ENCODE measurements around the gene PAQR7. TPM values are rescaled to one million over a fixed set of nuclear protein-coding genes. Genes with fewer than 3 reads are reported as not detected.

PAQR7 gene
- polyA plus RNA-seq, 1 experiment = 12.6 TPM

- H3K36me3 ChIP-seq (ENCODE audit: control insufficient read depth, insufficient read depth, low read length) = peaks cover 3% of the 10 kb centered on the region
- no peaks in the 10 kb centered on the region for H3K27me3 ChIP-seq (ENCODE audit: control insufficient read depth, insufficient read depth, low read length)
- no peak for DNase-seq (ENCODE audit: low read depth)
- TF ChIP-seq, protein P1, sequence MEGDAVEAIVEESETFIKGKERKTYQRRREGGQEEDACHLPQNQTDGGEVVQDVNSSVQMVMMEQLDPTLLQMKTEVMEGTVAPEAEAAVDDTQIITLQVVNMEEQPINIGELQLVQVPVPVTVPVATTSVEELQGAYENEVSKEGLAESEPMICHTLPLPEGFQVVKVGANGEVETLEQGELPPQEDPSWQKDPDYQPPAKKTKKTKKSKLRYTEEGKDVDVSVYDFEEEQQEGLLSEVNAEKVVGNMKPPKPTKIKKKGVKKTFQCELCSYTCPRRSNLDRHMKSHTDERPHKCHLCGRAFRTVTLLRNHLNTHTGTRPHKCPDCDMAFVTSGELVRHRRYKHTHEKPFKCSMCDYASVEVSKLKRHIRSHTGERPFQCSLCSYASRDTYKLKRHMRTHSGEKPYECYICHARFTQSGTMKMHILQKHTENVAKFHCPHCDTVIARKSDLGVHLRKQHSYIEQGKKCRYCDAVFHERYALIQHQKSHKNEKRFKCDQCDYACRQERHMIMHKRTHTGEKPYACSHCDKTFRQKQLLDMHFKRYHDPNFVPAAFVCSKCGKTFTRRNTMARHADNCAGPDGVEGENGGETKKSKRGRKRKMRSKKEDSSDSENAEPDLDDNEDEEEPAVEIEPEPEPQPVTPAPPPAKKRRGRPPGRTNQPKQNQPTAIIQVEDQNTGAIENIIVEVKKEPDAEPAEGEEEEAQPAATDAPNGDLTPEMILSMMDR (IDR thresholded peaks at IDR 0.05; ENCODE audit: insufficient read depth, low read depth, low read length) = peak; percentile 30
- no peak overlapping the region for H3K4me3 ChIP-seq (ENCODE audit: low read depth, low read length)
- CTCF ChIA-PET = interaction anchor here (1.2 to 1.3 kb wide), 2 partner anchors 8 to 16 kb away, joined by 3 read pairs; no protein-coding TSS in a partner anchor
- POLR2A ChIA-PET = interaction anchor here (0.6 kb wide), 1 partner anchor 200 kb away, joined by 3 read pairs; no protein-coding TSS in a partner anchor
These were observed 38.1 kb downstream of the PAQR7 start for GRCh38 chr1:25837262-25837875.

- CTCF ChIA-PET = interaction anchor here (1.2 to 1.3 kb wide), 2 partner anchors 9 to 15 kb away, joined by 3 read pairs; no protein-coding TSS in a partner anchor
- peaks cover 3% of the 10 kb centered on the region for H3K36me3 ChIP-seq (ENCODE audit: control insufficient read depth, insufficient read depth, low read length)
- TF ChIP-seq, protein P1 (IDR thresholded peaks at IDR 0.05; ENCODE audit: insufficient read depth, low read depth, low read length) = no peak
- no peak for DNase-seq (ENCODE audit: low read depth)
- H3K4me3 ChIP-seq (ENCODE audit: low read depth, low read length) = no peak overlapping the region
- H3K27me3 ChIP-seq (ENCODE audit: control insufficient read depth, insufficient read depth, low read length) = no peaks in the 10 kb centered on the region
- POLR2A ChIA-PET = no interaction called here
These were observed 38.8 kb downstream of the PAQR7 start for GRCh38 chr1:25836695-25837094.

DNA sequence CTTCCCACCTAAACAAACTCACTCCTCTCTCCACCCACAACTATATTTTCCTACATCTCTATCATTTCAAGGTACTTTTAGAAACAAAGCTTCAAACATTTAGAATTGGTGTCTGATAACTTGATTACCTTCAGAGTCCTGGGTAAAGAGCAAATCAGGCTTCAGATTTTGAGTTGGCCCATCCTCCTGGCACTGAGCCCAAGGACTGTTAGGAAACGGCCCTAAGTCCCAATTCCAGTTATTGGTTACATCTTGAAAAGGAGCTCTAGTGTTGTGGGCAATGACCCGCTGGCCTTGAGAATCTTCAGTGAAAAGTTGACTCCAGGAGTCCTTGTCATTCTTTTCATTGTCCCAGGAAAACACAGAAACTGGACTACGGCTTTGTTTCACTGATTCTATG is 40.6 kb downstream of the PAQR7 start:
- no peak for DNase-seq (ENCODE audit: low read depth)
- ChIA-PET POLR2A (no interaction called here), CTCF (interaction anchor here (0.8 to 1.1 kb wide), 2 partner anchors 12 to 19 kb away, joined by 3 to 4 read pairs; no protein-coding TSS in a partner anchor)
- Histone ChIP-seq H3K27me3 (ENCODE audit: control insufficient read depth, insufficient read depth, low read length) (no peaks in the 10 kb centered on the region), H3K36me3 (ENCODE audit: control insufficient read depth, insufficient read depth, low read length) (peaks cover 6% of the 10 kb centered on the region), H3K4me3 (ENCODE audit: low read depth, low read length) (no peak overlapping the region)
- TF ChIP-seq, protein P1 (IDR thresholded peaks at IDR 0.05; ENCODE audit: insufficient read depth, low read depth, low read length) = no peak

GRCh38 chr1:25833158-25833557 is 42.4 kb downstream of the PAQR7 start:
- CTCF ChIA-PET = no interaction called here
- Histone ChIP-seq H3K36me3 (ENCODE audit: control insufficient read depth, insufficient read depth, low read length) (peaks cover 13% of the 10 kb centered on the region), H3K27me3 (ENCODE audit: control insufficient read depth, insufficient read depth, low read length) (no peaks in the 10 kb centered on the region), H3K4me3 (ENCODE audit: low read depth, low read length) (no peak overlapping the region)
- TF ChIP-seq, protein P1 (IDR thresholded peaks at IDR 0.05; ENCODE audit: insufficient read depth, low read depth, low read length) = no peak
- DNase-seq (ENCODE audit: low read depth) = no peak
- POLR2A ChIA-PET = no interaction called here

GRCh38 chr1:25832336-25833037 is 43.0 kb downstream of the PAQR7 start:
- no peak for DNase-seq (ENCODE audit: low read depth)
- ChIA-PET CTCF (interaction anchor here (0.6 to 1.4 kb wide), 4 partner anchors 12 to 165 kb away, joined by 3 to 4 read pairs (median 4); partner anchors contain the start of gene PAFAH2), POLR2A (no interaction called here)
- H3K36me3 ChIP-seq (ENCODE audit: control insufficient read depth, insufficient read depth, low read length) = peaks cover 15% of the 10 kb centered on the region
- TF ChIP-seq, protein P1 (IDR thresholded peaks at IDR 0.05; ENCODE audit: insufficient read depth, low read depth, low read length) = no peak
- H3K4me3 ChIP-seq (ENCODE audit: low read depth, low read length) = no peak overlapping the region
- H3K27me3 ChIP-seq (ENCODE audit: control insufficient read depth, insufficient read depth, low read length) = no peaks in the 10 kb centered on the region
